ENCODE data around the gene HMCN2. TPM values are rescaled to one million over a fixed set of nuclear protein-coding genes. Genes with fewer than 3 reads are reported as not detected.

Gene HMCN2
- total RNA-seq, 1 experiment from 2014 or later: not detected

GRCh38 chr9:130298662-130299279 lies 33.2 kb downstream of the HMCN2 start:
- DNase-seq (ENCODE audit: unreplicated experiment): peak; percentile 43

GRCh38 chr9:130299785-130300615 lies 34.4 kb downstream of the HMCN2 start:
- no peak overlapping the region for H3K27ac Mint-ChIP-seq (ENCODE audit: low read depth, unreplicated experiment)
- CTCF ChIA-PET: no interaction called here
- POLR2A ChIA-PET: interaction anchor here (1.3 kb wide), 1 partner anchor 11 kb away, joined by 4 read pairs; no protein-coding TSS in a partner anchor

More at GRCh38 chr9:130298662-130299279, 33.2 kb downstream of the HMCN2 start:
- no TSS peak for BruUV-seq (replicated peaks)
- Mint-ChIP-seq H3K36me3 (ENCODE audit: insufficient read depth, unreplicated experiment) (no peaks in the 10 kb centered on the region), H3K9me3 (ENCODE audit: unreplicated experiment) (no peaks in the 10 kb centered on the region), H3K27ac (ENCODE audit: low read depth, unreplicated experiment) (no peak overlapping the region), H3K4me1 (ENCODE audit: insufficient read depth, unreplicated experiment) (no peaks in the 10 kb centered on the region), H3K27me3 (ENCODE audit: insufficient read depth, unreplicated experiment) (peaks cover 71% of the 10 kb centered on the region), H3K4me3 (ENCODE audit: unreplicated experiment) (no peak overlapping the region)
- no peak for TF ChIP-seq CTCF (IDR thresholded peaks at IDR 0.05; ENCODE audit: unreplicated experiment)
- ChIA-PET POLR2A (no interaction called here), CTCF (no interaction called here)
- intact Hi-C loops (cut with micrococcal nuclease): no loop called here

GRCh38 chr9:130300739-130301138 lies 35.2 kb downstream of the HMCN2 start:
- Mint-ChIP-seq H3K27me3 (ENCODE audit: insufficient read depth, unreplicated experiment) (peaks cover 70% of the 10 kb centered on the region), H3K4me1 (ENCODE audit: insufficient read depth, unreplicated experiment) (no peaks in the 10 kb centered on the region), H3K36me3 (ENCODE audit: insufficient read depth, unreplicated experiment) (no peaks in the 10 kb centered on the region), H3K9me3 (ENCODE audit: unreplicated experiment) (no peaks in the 10 kb centered on the region), H3K27ac (ENCODE audit: low read depth, unreplicated experiment) (no peak overlapping the region), H3K4me3 (ENCODE audit: unreplicated experiment) (no peak overlapping the region)
- no TSS peak for BruUV-seq (replicated peaks)
- ChIA-PET POLR2A (interaction anchor here (1.3 kb wide), 1 partner anchor 12 kb away, joined by 4 read pairs; no protein-coding TSS in a partner anchor), CTCF (interaction anchor here (0.6 kb wide), 1 partner anchor 9 kb away, joined by 3 read pairs; no protein-coding TSS in a partner anchor)
- TF ChIP-seq CTCF (IDR thresholded peaks at IDR 0.05; ENCODE audit: unreplicated experiment): no peak
- DNase-seq (ENCODE audit: unreplicated experiment): no peak
- intact Hi-C loops (cut with micrococcal nuclease): no loop called here

More at GRCh38 chr9:130299785-130300615, 34.4 kb downstream of the HMCN2 start:
- no peak for DNase-seq (ENCODE audit: unreplicated experiment)
- Mint-ChIP-seq H3K4me3 (ENCODE audit: unreplicated experiment) (no peak overlapping the region), H3K36me3 (ENCODE audit: insufficient read depth, unreplicated experiment) (no peaks in the 10 kb centered on the region), H3K27me3 (ENCODE audit: insufficient read depth, unreplicated experiment) (peaks cover 71% of the 10 kb centered on the region), H3K9me3 (ENCODE audit: unreplicated experiment) (no peaks in the 10 kb centered on the region), H3K4me1 (ENCODE audit: insufficient read depth, unreplicated experiment) (no peaks in the 10 kb centered on the region)
- intact Hi-C loops (cut with micrococcal nuclease): no loop called here
- no TSS peak for BruUV-seq (replicated peaks)
- no peak for TF ChIP-seq CTCF (IDR thresholded peaks at IDR 0.05; ENCODE audit: unreplicated experiment)
